Calu3 (cell line): ENCODE results near the gene ASB13. TPM values are rescaled to one million over a fixed set of nuclear protein-coding genes. Genes with fewer than 3 reads are reported as not detected.
A peak's percentile ranks its signal among the peaks of the same experiment; 100 is the strongest.

ENCODE experiments used
- BruUV-seq: library from RNA; stranded (reverse); fragments of 400-500 nt; replicated peaks from 2 replicates; lab custom pipeline; 2021; lab: Mats Ljungman, UMichigan
- CTCF ChIA-PET: fragments of 300-600 bp; sonication (Branson Sonifier 250); formaldehyde crosslinking; loops from one replicate; lab custom pipeline; 2022; ENCODE audit warnings: antibody characterized with exemption; lab: Charles Lee
- DNase-seq: peaks from one replicate; pipeline ENCODE4 v3.0.0; 2022
- H3K27ac Mint-ChIP-seq: one replicate; pipeline ENCODE4 v1.8.0; 2022; ENCODE audit warnings: mixed read lengths; ENCODE audit not compliant: unreplicated experiment
- H3K27me3 Mint-ChIP-seq: one replicate; pipeline ENCODE4 v1.8.0; 2022; ENCODE audit warnings: mixed read lengths; ENCODE audit not compliant: unreplicated experiment
- H3K36me3 Mint-ChIP-seq: one replicate; pipeline ENCODE4 v1.8.0; 2022; ENCODE audit warnings: mild to moderate bottlenecking, moderate library complexity, mixed read lengths; ENCODE audit not compliant: insufficient read depth, unreplicated experiment
- H3K4me1 Mint-ChIP-seq: one replicate; pipeline ENCODE4 v1.8.0; 2022; ENCODE audit warnings: mild to moderate bottlenecking, low read depth, mixed read lengths; ENCODE audit not compliant: unreplicated experiment
- H3K4me3 Mint-ChIP-seq: one replicate; pipeline ENCODE4 v1.8.0; 2022; ENCODE audit warnings: mild to moderate bottlenecking, low read depth, moderate library complexity, mixed read lengths; ENCODE audit not compliant: unreplicated experiment
- H3K9me3 Mint-ChIP-seq: one replicate; pipeline ENCODE4 v1.8.0; 2022; ENCODE audit warnings: low read depth, mixed read lengths; ENCODE audit not compliant: unreplicated experiment
- CTCF ChIP-seq: fragments of 200-600 bp; IDR thresholded peaks from one replicate; pipeline ENCODE4 v1.8.0; 2022; ENCODE audit warnings: antibody characterized with exemption; ENCODE audit not compliant: unreplicated experiment
- intact Hi-C: fragments of 100-400 bp; cut with micrococcal nuclease; formaldehyde crosslinking; loops from one replicate; pipeline ENCODE4 v1.10.0; 2022; ENCODE audit not compliant: unreplicated experiment
- total RNA-seq: library from RNA; stranded (reverse); gene quantifications from 2 replicates; pipeline ENCODE4 v1.2.3, GENCODE V29; 2022

ASB13 gene
- total RNA-seq, 1 experiment from 2014 or later: 21.6 TPM

- BruUV-seq: TSS peak; percentile 85
- DNase-seq: peak; percentile 79
- Mint-ChIP-seq H3K4me3 (peak overlapping the region; percentile 44), H3K9me3 (no peaks in the 10 kb centered on the region), H3K4me1 (peaks cover 35% of the 10 kb centered on the region), H3K27ac (peak overlapping the region; percentile 71), H3K36me3 (peaks cover 5% of the 10 kb centered on the region), H3K27me3 (no peaks in the 10 kb centered on the region)
- no peak for TF ChIP-seq CTCF
- intact Hi-C loops: loop anchor here (1.0 kb wide), 2 partner anchors 61 to 168 kb away; no protein-coding TSS in a partner anchor
- CTCF ChIA-PET: interaction anchor here (0.6 to 1.3 kb wide), 8 partner anchors 13 to 164 kb away, joined by 3 to 9 read pairs (median 4); no protein-coding TSS in a partner anchor
These were observed 56.3 kb downstream of the ASB13 start for GRCh38 chr10:5609952-5610616.

GRCh38 chr10:5608608-5609220 lies 57.7 kb downstream of the ASB13 start:
- Mint-ChIP-seq H3K9me3 (no peaks in the 10 kb centered on the region), H3K27me3 (no peaks in the 10 kb centered on the region), H3K27ac (no peak overlapping the region), H3K4me3 (no peak overlapping the region), H3K4me1 (peaks cover 35% of the 10 kb centered on the region), H3K36me3 (peaks cover 5% of the 10 kb centered on the region)
- BruUV-seq: no TSS peak
- DNase-seq: no peak
- no peak for TF ChIP-seq CTCF
- intact Hi-C loops: no loop called here
- CTCF ChIA-PET: no interaction called here

GRCh38 chr10:5607594-5607993 lies 58.8 kb downstream of the ASB13 start:
- intact Hi-C loops: no loop called here
- no TSS peak for BruUV-seq
- no peak for DNase-seq
- H3K27ac Mint-ChIP-seq: no peak overlapping the region
- CTCF ChIA-PET: no interaction called here
- H3K4me3 Mint-ChIP-seq: no peak overlapping the region
- H3K36me3 Mint-ChIP-seq: peaks cover 5% of the 10 kb centered on the region
- no peaks in the 10 kb centered on the region for H3K9me3 Mint-ChIP-seq
- H3K4me1 Mint-ChIP-seq: peaks cover 35% of the 10 kb centered on the region
- H3K27me3 Mint-ChIP-seq: no peaks in the 10 kb centered on the region
- no peak for TF ChIP-seq CTCF

GRCh38 chr10:5606864-5607263 lies 59.5 kb downstream of the ASB13 start:
- Mint-ChIP-seq H3K4me3 (no peak overlapping the region), H3K27ac (no peak overlapping the region), H3K36me3 (peaks cover 2% of the 10 kb centered on the region), H3K9me3 (no peaks in the 10 kb centered on the region), H3K4me1 (peaks cover 29% of the 10 kb centered on the region), H3K27me3 (no peaks in the 10 kb centered on the region)
- intact Hi-C loops: no loop called here
- TF ChIP-seq CTCF: no peak
- no peak for DNase-seq
- CTCF ChIA-PET: no interaction called here
- no TSS peak for BruUV-seq
